ENCODE measurements around the gene THOP1.

Gene THOP1

GRCh38 chr19:2765376-2765775 lies 19.9 kb upstream of the THOP1 start:
- no peak overlapping the region for H3K4me3 ChIP-seq (ENCODE audit: low read depth, low read length)
- no peak for TF ChIP-seq POLR2A (IDR thresholded peaks at IDR 0.05; ENCODE audit: extremely low read depth, insufficient read length)
- TF ChIP-seq CTCF (IDR thresholded peaks at IDR 0.05; ENCODE audit: low read depth, low read length): no peak
- TF ChIP-seq MAX (IDR thresholded peaks at IDR 0.05; ENCODE audit: low read depth, low read length): no peak
- no peak for TF ChIP-seq MYC (IDR thresholded peaks at IDR 0.05; ENCODE audit: low read depth, low read length)
- DNase-seq (ENCODE audit: low read depth): no peak

- no peak for DNase-seq (ENCODE audit: low read depth)
- H3K4me3 ChIP-seq (ENCODE audit: low read depth, low read length): no peak overlapping the region
- TF ChIP-seq MYC (IDR thresholded peaks at IDR 0.05; ENCODE audit: low read depth, low read length) (no peak), POLR2A (IDR thresholded peaks at IDR 0.05; ENCODE audit: extremely low read depth, insufficient read length) (no peak), CTCF (IDR thresholded peaks at IDR 0.05; ENCODE audit: low read depth, low read length) (no peak), MAX (IDR thresholded peaks at IDR 0.05; ENCODE audit: low read depth, low read length) (no peak)
These were observed 18.5 kb upstream of the THOP1 start for GRCh38 chr19:2766594-2767372.

GRCh38 chr19:2767688-2768087 lies 17.6 kb upstream of the THOP1 start:
- no peak for TF ChIP-seq MYC (IDR thresholded peaks at IDR 0.05; ENCODE audit: low read depth, low read length)
- no peak for TF ChIP-seq CTCF (IDR thresholded peaks at IDR 0.05; ENCODE audit: low read depth, low read length)
- no peak for TF ChIP-seq MAX (IDR thresholded peaks at IDR 0.05; ENCODE audit: low read depth, low read length)
- TF ChIP-seq POLR2A (IDR thresholded peaks at IDR 0.05; ENCODE audit: extremely low read depth, insufficient read length): no peak
- no peak for DNase-seq (ENCODE audit: low read depth)
- no peak overlapping the region for H3K4me3 ChIP-seq (ENCODE audit: low read depth, low read length)

- H3K4me3 ChIP-seq (ENCODE audit: low read depth, low read length): no peak overlapping the region
- TF ChIP-seq POLR2A (IDR thresholded peaks at IDR 0.05; ENCODE audit: extremely low read depth, insufficient read length): no peak
- no peak for TF ChIP-seq MAX (IDR thresholded peaks at IDR 0.05; ENCODE audit: low read depth, low read length)
- no peak for TF ChIP-seq CTCF (IDR thresholded peaks at IDR 0.05; ENCODE audit: low read depth, low read length)
- TF ChIP-seq MYC (IDR thresholded peaks at IDR 0.05; ENCODE audit: low read depth, low read length): no peak
- no peak for DNase-seq (ENCODE audit: low read depth)
These were observed 16.8 kb upstream of the THOP1 start for GRCh38 chr19:2768365-2769132.

- H3K4me3 ChIP-seq (ENCODE audit: low read depth, low read length): no peak overlapping the region
- no peak for DNase-seq (ENCODE audit: low read depth)
- TF ChIP-seq CTCF (IDR thresholded peaks at IDR 0.05; ENCODE audit: low read depth, low read length): no peak
- TF ChIP-seq MYC (IDR thresholded peaks at IDR 0.05; ENCODE audit: low read depth, low read length): no peak
- TF ChIP-seq MAX (IDR thresholded peaks at IDR 0.05; ENCODE audit: low read depth, low read length): no peak
- TF ChIP-seq POLR2A (IDR thresholded peaks at IDR 0.05; ENCODE audit: extremely low read depth, insufficient read length): no peak
These were observed 16.1 kb upstream of the THOP1 start for GRCh38 chr19:2769218-2769617.

Measured in NB4 (cell line).